Islet precursor cell (in vitro differentiated cells): Measurements from ENCODE around the gene PIN1.

Experiments
- DNase-seq: peaks from one replicate; pipeline ENCODE4 v3.0.0-alpha.2; 2018

Gene PIN1

GRCh38 chr19:9857076-9857721, 22.1 kb downstream of the PIN1 start:
- no peak for DNase-seq

GRCh38 chr19:9857920-9858746, 23.0 kb downstream of the PIN1 start:
- no peak for DNase-seq

GRCh38 chr19:9858766-9859165, 23.6 kb downstream of the PIN1 start:
- DNase-seq: no peak

GRCh38 chr19:9860407-9860806, 25.3 kb downstream of the PIN1 start:
- DNase-seq: no peak

- DNase-seq: no peak
Observed at GRCh38 chr19:9861503-9861902, 26.4 kb downstream of the PIN1 start.

DNA sequence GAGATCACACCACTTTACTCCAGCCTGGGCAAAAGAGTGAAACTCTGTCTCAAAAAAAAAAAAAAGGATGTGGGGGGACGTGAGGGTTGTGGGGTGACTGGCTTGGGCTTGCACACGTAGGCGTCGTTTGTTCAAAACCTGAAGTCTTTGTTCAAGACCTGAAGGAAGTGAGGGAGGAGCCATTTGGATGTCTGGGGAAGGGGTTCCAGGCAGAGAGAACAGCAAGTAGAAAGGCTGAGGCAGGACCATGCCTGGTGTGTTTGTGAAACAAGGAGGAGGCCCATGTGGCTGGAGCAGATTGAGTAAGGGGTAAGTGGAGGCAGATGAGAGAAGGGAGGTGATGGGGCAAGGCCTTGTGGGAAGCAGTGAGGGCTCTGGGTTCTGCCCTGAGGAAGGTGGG, 27.8 kb downstream of the PIN1 start:
- no peak for DNase-seq

GRCh38 chr19:9863759-9864158, 28.6 kb downstream of the PIN1 start:
- no peak for DNase-seq

DNA sequence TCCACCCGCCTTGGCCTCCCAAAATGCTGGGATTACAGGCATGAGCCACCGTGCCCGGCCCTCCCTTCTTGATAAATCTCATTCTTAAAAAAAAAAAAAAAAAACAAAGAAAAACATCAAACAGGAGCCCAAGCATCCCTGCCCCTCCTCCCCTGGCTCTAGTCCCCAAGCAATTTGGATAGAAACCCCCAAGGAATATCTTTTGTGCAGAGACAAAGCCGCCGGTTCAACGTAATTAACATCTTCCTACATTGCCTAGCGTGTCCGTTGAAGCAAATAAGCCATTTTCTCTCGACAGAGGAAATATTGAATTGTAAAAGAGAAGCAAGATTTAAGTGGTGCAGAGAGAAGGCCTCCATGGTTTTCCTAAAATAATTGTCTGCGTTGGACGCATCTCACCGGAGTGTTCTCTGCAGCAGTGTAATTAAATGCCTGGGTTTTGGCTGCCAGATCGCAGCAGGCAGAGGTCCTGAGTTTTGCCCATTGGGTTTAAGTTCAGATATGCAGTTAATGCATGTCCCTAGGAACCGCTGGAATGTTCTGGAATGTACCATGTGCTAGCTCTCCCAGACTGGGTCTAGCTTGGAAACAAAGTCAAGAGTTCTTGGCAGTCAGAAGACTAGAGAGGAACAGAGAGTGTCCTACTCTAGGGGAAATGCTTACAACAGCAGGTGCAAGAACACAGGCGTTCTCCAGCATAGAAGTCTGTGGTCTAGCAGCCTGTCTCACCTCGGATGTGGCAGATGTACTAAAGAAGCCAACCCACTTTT, 30.8 kb downstream of the PIN1 start:
- DNase-seq: no peak

DNA sequence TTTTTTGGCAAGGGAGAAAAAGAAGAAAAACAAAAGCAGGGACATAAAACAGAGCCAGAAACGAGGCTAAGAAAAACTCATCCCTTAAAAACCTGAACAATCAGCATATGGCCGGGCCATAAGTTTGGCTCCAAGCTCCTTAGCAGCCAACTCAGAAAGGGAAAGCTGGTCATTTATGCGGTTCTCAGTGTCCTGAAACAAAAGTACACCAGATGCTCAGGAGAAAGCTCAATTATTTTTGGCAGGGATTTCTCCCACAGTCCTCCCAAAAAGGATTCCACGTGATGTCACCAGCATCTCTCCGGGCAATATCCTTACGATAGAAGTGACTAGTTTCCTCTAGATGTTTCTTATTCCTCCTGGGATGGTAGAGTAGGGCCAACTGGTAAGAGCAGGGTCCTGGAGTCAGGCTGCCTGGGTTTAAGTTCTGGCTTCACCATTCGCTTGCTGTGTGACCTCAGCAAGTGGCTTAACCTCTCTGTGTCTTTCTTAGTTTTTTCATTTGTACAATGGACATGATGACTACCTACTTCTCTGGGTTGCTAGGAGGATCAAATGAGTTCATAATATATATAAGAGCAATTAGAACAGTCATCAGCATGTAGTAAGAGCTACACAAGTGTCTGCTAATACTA, 34.0 kb downstream of the PIN1 start:
- no peak for DNase-seq

DNA sequence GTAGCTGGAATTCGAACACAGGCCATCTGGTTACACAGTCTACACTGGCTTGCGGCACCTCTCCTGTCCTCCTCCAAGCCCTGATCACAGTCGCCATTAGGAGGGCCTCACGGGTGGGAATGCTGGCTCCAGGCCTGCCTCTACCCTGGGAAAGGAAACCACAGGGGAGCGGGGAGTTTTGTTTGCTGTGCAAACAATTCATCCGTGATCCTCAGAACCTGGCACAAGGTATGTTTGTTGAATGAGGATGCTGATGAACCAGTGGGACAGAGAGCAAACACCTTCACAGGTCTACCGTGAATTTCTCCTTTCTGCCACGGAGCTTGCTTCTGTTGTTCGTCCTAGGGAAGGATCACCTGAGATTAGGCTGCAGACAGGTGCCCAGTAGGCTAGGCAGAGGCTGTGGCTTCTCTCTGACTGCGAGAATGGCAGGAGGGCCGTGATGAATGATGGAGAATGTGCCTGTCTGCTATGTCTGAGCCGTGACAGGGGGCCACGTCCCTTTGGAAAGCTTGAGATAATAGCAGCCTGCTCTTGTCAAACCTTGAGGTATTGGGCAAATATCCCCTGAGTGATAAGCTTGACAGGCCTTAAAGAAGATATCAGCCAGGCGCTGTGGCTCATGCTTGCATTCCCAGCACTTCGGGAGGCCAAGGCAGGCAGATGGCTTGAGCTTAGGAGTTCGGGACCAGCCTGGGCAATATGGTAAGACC, 36.7 kb downstream of the PIN1 start:
- DNase-seq: no peak

DNA sequence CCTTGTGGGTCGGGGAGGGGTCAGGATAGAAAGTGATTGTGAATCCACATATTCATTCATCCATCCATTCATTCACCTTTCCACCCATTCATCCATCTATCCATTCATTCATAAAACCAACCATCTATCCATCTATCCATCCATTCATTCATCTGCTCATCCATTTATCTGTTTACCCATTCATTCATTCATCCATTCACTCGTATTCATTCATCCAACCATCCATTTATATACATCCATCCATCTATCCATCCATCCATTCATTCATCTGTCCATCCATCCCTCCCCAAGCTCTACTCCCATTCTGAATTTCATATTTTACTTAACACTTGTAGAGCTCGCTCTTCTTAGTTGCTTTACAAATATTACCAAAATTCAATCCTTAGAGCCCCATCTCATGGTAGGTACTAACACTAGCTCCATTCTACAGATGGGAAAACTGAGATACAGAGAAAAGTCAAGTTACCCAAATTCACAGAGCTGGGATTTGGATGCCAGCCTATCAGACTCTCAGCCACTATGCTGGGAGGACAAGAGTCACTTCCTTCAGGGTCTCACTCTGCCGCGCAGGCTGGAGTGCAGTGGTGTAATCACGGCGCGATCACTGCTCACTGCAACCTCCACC, 37.6 kb downstream of the PIN1 start:
- no peak for DNase-seq

GRCh38 chr19:9875031-9875627, 40.0 kb downstream of the PIN1 start:
- no peak for DNase-seq

DNA sequence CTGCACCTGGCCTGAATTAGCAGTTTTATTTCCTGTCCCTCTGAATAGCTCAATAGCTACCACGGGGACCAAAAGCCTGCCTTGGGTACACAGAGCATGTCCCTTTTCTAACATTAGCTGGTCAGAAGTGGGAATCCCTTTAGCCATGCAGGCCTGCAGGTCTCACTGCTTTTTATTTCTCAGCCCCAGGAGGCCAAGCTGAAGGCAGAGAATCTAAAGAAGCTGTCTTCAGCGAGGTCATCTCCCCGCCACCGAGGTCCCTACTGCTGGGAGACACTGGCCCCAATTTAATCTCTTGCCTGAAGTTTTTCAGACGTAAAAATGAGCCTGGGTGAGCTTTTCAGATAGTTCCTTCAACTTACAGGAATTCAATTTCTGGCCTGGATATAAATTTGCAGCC, 40.7 kb downstream of the PIN1 start:
- no peak for DNase-seq

DNA sequence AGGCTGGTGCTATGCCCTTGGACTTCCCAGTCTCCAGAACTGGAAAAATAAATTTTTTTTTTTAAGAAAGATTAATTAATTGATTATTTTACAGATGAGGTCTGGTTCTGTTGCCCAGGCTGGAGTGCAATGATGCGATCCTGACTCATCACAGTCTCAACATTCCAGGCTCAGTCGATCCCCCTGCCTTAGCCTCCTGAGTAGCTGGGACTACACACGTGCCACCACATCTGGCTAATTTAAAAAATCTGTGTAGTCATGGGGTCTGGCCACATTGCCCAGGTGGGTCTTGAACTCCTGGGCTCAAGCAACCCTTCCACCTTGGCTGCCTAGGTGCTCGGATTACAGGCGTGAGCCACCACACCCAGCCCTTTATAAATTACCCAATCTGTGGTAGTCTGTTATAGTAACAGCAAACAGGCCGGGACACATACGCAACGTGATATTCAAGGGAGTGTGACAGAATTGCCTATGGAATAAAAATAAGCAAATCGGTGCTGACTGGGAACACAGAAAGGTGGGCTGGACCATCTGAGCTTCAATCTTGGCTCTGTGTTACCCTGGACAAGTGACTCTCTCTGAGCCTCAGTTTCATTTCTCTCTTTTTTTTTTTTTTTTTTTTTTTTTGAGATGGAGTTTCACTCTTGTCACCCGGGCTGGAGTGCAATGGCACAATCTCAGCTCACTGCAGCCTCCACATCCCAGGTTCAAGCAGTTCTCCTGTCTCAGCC, 42.8 kb downstream of the PIN1 start:
- peak; percentile 66 for DNase-seq

- DNase-seq: no peak
Observed at GRCh38 chr19:9878511-9879196, 43.5 kb downstream of the PIN1 start.

DNA sequence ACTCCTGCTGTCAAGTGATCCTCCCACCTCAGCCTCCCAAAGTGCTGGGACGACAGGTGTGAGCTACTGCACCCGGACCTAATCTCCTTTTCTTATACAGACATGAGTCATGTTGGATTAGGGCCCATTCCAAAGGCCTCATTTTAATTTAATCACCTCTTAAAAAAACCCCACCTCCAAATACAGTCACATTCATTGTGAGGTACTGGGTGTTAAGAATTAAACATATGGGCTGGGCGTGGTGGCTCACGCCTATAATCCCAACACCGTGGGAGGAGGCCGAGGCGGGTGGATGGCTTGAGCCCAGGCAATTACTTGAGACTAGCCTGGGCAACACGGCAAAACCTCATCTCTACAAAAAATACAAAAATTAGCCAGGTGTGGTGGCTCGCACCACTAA, 46.6 kb downstream of the PIN1 start:
- no peak for DNase-seq

DNA sequence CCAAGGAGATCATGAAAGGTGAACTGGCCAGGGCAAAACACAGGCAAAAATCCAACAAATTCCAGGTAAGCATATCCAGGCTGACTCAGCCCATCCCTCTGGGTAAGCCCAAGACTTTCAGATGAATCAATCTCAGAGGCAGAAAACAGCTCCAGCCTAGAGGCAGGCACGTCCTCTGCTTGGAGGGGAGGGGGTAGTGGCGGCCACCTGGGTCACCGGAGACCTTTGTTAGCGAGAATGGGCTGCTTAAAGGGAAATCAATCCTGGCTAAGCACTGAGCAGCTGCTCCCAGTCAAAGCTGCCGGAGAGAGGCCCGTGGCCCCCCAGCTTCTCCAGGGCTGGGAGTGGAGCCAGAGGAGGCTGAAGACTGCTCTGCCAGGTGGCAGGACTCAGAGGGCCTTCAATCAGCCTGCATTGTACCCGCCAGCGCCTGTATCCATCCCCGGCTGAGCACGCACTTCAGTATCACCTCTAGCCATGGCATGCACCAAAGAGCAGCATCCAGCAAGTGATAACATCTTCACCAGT, 48.2 kb downstream of the PIN1 start:
- peak; percentile 56 for DNase-seq

DNA sequence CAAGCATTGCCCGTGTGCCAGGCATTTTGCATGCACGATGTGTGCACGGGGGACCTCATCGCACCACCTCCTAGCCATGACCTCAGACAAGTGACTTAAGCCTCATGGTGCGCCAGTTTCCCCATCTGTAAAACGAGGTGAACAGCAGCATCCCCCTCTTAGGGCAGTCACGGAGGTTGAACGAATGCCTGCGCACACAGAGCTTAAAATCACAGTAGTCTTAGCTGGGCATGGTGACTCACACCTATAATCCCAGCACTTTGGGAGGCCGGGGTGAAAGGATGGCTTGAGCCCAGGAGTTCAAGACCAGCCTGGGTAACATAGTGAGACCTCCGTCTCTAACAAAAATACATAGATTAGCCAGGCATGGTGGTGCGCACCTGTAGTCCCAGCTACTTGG, 48.6 kb downstream of the PIN1 start:
- DNase-seq: no peak

DNA sequence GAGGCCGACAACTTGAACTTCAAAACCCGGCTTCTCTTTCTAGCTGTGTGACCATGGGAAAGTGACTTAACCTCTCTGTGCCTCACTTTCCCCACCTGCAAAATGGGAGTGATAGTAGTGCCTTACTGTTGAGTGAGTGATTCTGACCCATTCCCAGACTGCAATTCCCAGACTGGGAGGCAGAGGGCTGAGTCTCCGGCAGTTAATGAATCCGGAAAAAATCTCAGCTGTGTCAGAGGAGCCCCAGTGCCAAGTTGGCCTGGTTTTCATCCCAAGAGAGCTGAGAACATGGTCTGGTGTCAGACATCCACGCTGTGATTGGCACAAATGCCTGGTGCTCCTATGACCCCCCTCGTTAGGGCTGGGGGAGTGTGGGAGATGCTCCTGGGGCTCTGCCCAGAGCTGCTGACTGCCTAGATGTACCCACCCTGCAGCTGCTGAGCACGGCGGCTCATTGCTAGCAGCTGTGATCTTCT, 50.0 kb downstream of the PIN1 start:
- peak; percentile 60 for DNase-seq
